H1 (cell line): ENCODE measurements around the gene RESP18. TPM values are rescaled to one million over a fixed set of nuclear protein-coding genes. Genes with fewer than 3 reads are reported as not detected.

Source experiments
- CTCF ChIA-PET: fragments of 300-600 bp; sonication (Branson Sonifier 250); formaldehyde crosslinking; loops from one replicate; lab custom pipeline; 2021; ENCODE audit not compliant: partially characterized antibody; lab: Charles Lee
- POLR2A ChIA-PET: fragments of 300-600 bp; sonication (Branson Sonifier 250); formaldehyde crosslinking; loops from one replicate; lab custom pipeline; 2021; ENCODE audit warnings: inconsistent platforms; ENCODE audit not compliant: partially characterized antibody; lab: Charles Lee
- DNase-seq, 2 experiments: peaks; one replicate each; pipeline versions ENCODE4 v3.0.0 to v3.0.0-alpha.2; 2010 to 2022; ENCODE audit warnings: low spot score in 2 of 2, low read depth in 1 of 2, mixed read lengths in 1 of 2
- FAIRE-seq: peaks from 2 replicates; lab custom pipeline; 2011; peaks lifted over from hg19 to GRCh38; lab: Jason Lieb, UNC
- H2AFZ ChIP-seq: 2 replicates; pipeline ENCODE4 v1.8.1; 2012; ENCODE audit warnings: low read length, inconsistent platforms
- H2AK5ac ChIP-seq: 2 replicates; pipeline ENCODE4 v1.6.1; 2013; ENCODE audit warnings: low read depth, low read length
- H2BK120ac ChIP-seq: replicated peaks from 2 replicates; pipeline ENCODE3; 2013; ENCODE audit warnings: low read depth, low read length, inconsistent platforms
- H2BK12ac ChIP-seq: 2 replicates; pipeline ENCODE4 v1.6.1; 2013; ENCODE audit warnings: low read depth, low read length
- H2BK15ac ChIP-seq: 2 replicates; pipeline ENCODE4 v1.6.1; 2013; ENCODE audit warnings: low read length
- H2BK20ac ChIP-seq: 2 replicates; pipeline ENCODE4 v1.6.1; 2013; ENCODE audit warnings: low read length
- H2BK5ac ChIP-seq: 2 replicates; pipeline ENCODE4 v1.6.1; 2013; ENCODE audit warnings: low read depth, low read length
- H3K14ac ChIP-seq: 2 replicates; pipeline ENCODE4 v1.6.1; 2013; ENCODE audit warnings: inconsistent platforms; ENCODE audit not compliant: insufficient read length
- H3K18ac ChIP-seq: 2 replicates; pipeline ENCODE4 v1.6.1; 2013; ENCODE audit warnings: low read length; ENCODE audit errors: extremely low read depth
- H3K23ac ChIP-seq: 2 replicates; pipeline ENCODE4 v1.6.1; 2013; ENCODE audit warnings: inconsistent platforms; ENCODE audit not compliant: insufficient read length
- H3K23me2 ChIP-seq: 2 replicates; pipeline ENCODE4 v1.6.1; 2013; ENCODE audit warnings: low read depth, low read length
- H3K27ac ChIP-seq: 2 replicates; pipeline ENCODE4 v1.6.1; 2011; ENCODE audit warnings: low read depth, low read length, inconsistent platforms
- H3K27me3 ChIP-seq, 4 experiments: replicated peaks in 1 of 4; 1 replicate in 1 of 4; 2 replicates in 3 of 4; pipeline versions ENCODE4 v1.6.1 to v1.8.1; 2011 to 2013; ENCODE audit warnings: low read length in 3 of 4, mild to moderate bottlenecking in 3 of 4, inconsistent platforms in 2 of 4, mixed read lengths in 2 of 4, moderate library complexity in 1 of 4; ENCODE audit not compliant: control insufficient read depth in 3 of 4, insufficient read depth in 3 of 4; ENCODE audit errors: extremely low read depth in 1 of 4
- H3K36me3 ChIP-seq, 4 experiments: 2 replicates each; pipeline versions ENCODE4 v1.6.1 to v1.8.1; 2011 to 2013; ENCODE audit warnings: mild to moderate bottlenecking in 4 of 4, low read length in 3 of 4, moderate library complexity in 2 of 4, control low read depth in 1 of 4, inconsistent platforms in 1 of 4; ENCODE audit not compliant: insufficient read depth in 4 of 4, control insufficient read depth in 2 of 4
- H3K4ac ChIP-seq: replicated peaks from 2 replicates; pipeline ENCODE3; 2013; ENCODE audit warnings: low read length, low read depth, mixed read lengths, inconsistent platforms; ENCODE audit not compliant: insufficient read length
- H3K4me1 ChIP-seq, 4 experiments: replicated peaks in 1 of 4; 1 replicate in 1 of 4; 2 replicates in 3 of 4; pipeline versions ENCODE4 v1.6.1 to v1.8.1; 2011 to 2013; ENCODE audit warnings: low read length in 3 of 4, inconsistent platforms in 2 of 4, mixed read lengths in 1 of 4; ENCODE audit not compliant: insufficient read depth in 4 of 4, control insufficient read depth in 3 of 4
- H3K4me2 ChIP-seq, 2 experiments: 2 replicates each; pipeline versions ENCODE4 v1.6.1 to v1.8.1; 2011 to 2013; ENCODE audit warnings: low read depth in 2 of 2, low read length in 2 of 2, control low read depth in 1 of 2, inconsistent platforms in 1 of 2, mild to moderate bottlenecking in 1 of 2; ENCODE audit not compliant: insufficient read depth in 1 of 2
- H3K4me3 ChIP-seq, 4 experiments: fragments of 200-600, 300-600 bp in 1 of 4; sonication (generic), shearing (Covaris generic), sonication (Bioruptor Twin) in 1 of 4; 2 replicates each; pipeline versions ENCODE4 v1.5.1 to v1.8.1; 2011 to 2016; ENCODE audit warnings: low read length in 4 of 4, low read depth in 3 of 4, control low read depth in 2 of 4, inconsistent platforms in 2 of 4, mild to moderate bottlenecking in 2 of 4, mixed read lengths in 1 of 4, moderate library complexity in 1 of 4; ENCODE audit not compliant: insufficient read depth in 2 of 4; ENCODE audit errors: extremely low read depth in 1 of 4
- H3K56ac ChIP-seq: replicated peaks from 2 replicates; pipeline ENCODE3; 2013; ENCODE audit warnings: low read depth, mild to moderate bottlenecking, mixed read lengths, low read length, inconsistent platforms; ENCODE audit not compliant: insufficient read length
- H3K79me1 ChIP-seq: 2 replicates; pipeline ENCODE4 v1.6.1; 2013; ENCODE audit warnings: low read depth, low read length, control low read depth
- H3K79me2 ChIP-seq, 2 experiments: 2 replicates each; pipeline versions ENCODE4 v1.6.1 to v1.8.1; 2012 to 2013; ENCODE audit warnings: low read length in 2 of 2, mild to moderate bottlenecking in 2 of 2, inconsistent platforms in 1 of 2; ENCODE audit not compliant: insufficient read depth in 2 of 2, control insufficient read depth in 1 of 2
- H3K9ac ChIP-seq, 4 experiments: replicated peaks in 1 of 4; 1 replicate in 1 of 4; 2 replicates in 3 of 4; pipeline versions ENCODE4 v1.6.1 to v1.8.1; 2011 to 2013; ENCODE audit warnings: low read depth in 3 of 4, low read length in 3 of 4, control low read depth in 2 of 4, mild to moderate bottlenecking in 2 of 4, moderate library complexity in 2 of 4, inconsistent platforms in 1 of 4; ENCODE audit errors: extremely low read depth in 1 of 4
- H3K9me3 ChIP-seq, 2 experiments: 2 replicates each; pipeline versions ENCODE4 v1.6.1 to v1.8.1; 2012 to 2013; ENCODE audit warnings: mild to moderate bottlenecking in 2 of 2, moderate library complexity in 2 of 2, control low read depth in 1 of 2, inconsistent platforms in 1 of 2, low read depth in 1 of 2, low read length in 1 of 2, mixed read lengths in 1 of 2; ENCODE audit not compliant: insufficient read depth in 2 of 2
- H4K20me1 ChIP-seq, 2 experiments: replicated peaks in 1 of 2; 2 replicates each; pipeline versions ENCODE3 to v1.8.1; 2011 to 2013; ENCODE audit warnings: inconsistent platforms in 2 of 2, low read length in 2 of 2, mild to moderate bottlenecking in 1 of 2; ENCODE audit not compliant: insufficient read depth in 2 of 2, control insufficient read depth in 1 of 2
- H4K5ac ChIP-seq: 2 replicates; pipeline ENCODE4 v1.6.1; 2013; ENCODE audit warnings: low read length, low read depth, mixed read lengths, inconsistent platforms; ENCODE audit not compliant: insufficient read length
- H4K8ac ChIP-seq: 2 replicates; pipeline ENCODE4 v1.8.0; 2013; ENCODE audit warnings: mild to moderate bottlenecking, moderate library complexity, low read length, inconsistent platforms; ENCODE audit not compliant: insufficient read depth; ENCODE audit errors: extremely low read depth
- H4K91ac ChIP-seq: replicated peaks from 2 replicates; pipeline ENCODE3; 2013; ENCODE audit warnings: low read length, mixed read lengths, inconsistent platforms; ENCODE audit not compliant: insufficient read length
- EP300 ChIP-seq, 2 experiments: IDR thresholded peaks; 1 replicate in 1 of 2; 2 replicates in 1 of 2; pipeline ENCODE4 v1.6.1; 2011 to 2012; ENCODE audit warnings: low read depth in 2 of 2, low read length in 2 of 2, mild to moderate bottlenecking in 2 of 2, borderline replicate concordance in 1 of 2, inconsistent platforms in 1 of 2, moderate library complexity in 1 of 2
- EZH2 ChIP-seq: fragments of 200-600 bp; sonication (generic); IDR thresholded peaks from 2 replicates; pipeline ENCODE4 v1.7.1; 2012; ENCODE audit warnings: low read depth, mild to moderate bottlenecking, moderate library complexity, low read length, inconsistent platforms; ENCODE audit not compliant: severe bottlenecking
- HDAC2 ChIP-seq, 2 experiments: fragments of 300-600 bp in 1 of 2; sonication (generic) in 1 of 2; IDR thresholded peaks; 2 replicates each; pipeline ENCODE4 v1.6.1; 2011 to 2012; ENCODE audit warnings: low read depth in 2 of 2, low read length in 2 of 2, mild to moderate bottlenecking in 2 of 2, moderate library complexity in 2 of 2, borderline replicate concordance in 1 of 2, inconsistent platforms in 1 of 2
- NRF1 ChIP-seq: IDR thresholded peaks from 2 replicates; pipeline ENCODE4 v1.6.1; 2011; ENCODE audit warnings: mild to moderate bottlenecking, low read depth, low read length, improper control_type of control experiment
- RBBP5 ChIP-seq: IDR thresholded peaks from 2 replicates; pipeline ENCODE4 v1.7.1; 2012; ENCODE audit warnings: low read depth, mild to moderate bottlenecking, inconsistent platforms, low read length, moderate library complexity, borderline replicate concordance
- SAP30 ChIP-seq: fragments of 300-600 bp; sonication (generic); IDR thresholded peaks from 2 replicates; pipeline ENCODE4 v1.7.1; 2012; ENCODE audit warnings: low read length, moderate library complexity, mild to moderate bottlenecking, inconsistent platforms; ENCODE audit not compliant: insufficient read depth, insufficient replicate concordance
- YY1 ChIP-seq: IDR thresholded peaks from 2 replicates; pipeline ENCODE4 v1.6.1; 2011; ENCODE audit warnings: low read depth, mild to moderate bottlenecking, low read length
- ZNF274 ChIP-seq: IDR thresholded peaks from 2 replicates; pipeline ENCODE4 v1.7.0; 2012; ENCODE audit warnings: low read length, borderline replicate concordance; ENCODE audit errors: extremely low read depth
- WGBS, 2 experiments: shearing (Covaris generic) in 1 of 2; methylation state at CpG; one replicate each; pipeline versions ENCODE4 v1.1.6 to v1.1.7; 2013 to 2015; ENCODE audit warnings: low lambda C conversion rate in 2 of 2, mixed read lengths in 2 of 2, inconsistent platforms in 1 of 2, low coverage in 1 of 2, missing lambda C conversion rate in 1 of 2; ENCODE audit not compliant: insufficient replicate concordance in 2 of 2, insufficient coverage in 1 of 2, insufficient read length in 1 of 2; ENCODE audit errors: extremely low coverage in 1 of 2, missing lambda C conversion rate in 1 of 2; 5-methylcytosine and 5-hydroxymethylcytosine counted together
- polyA plus RNA-seq, 7 experiments: library from polyadenylated mRNA; depleted of rRNA in 3 of 7; stranded (reverse) in 5 of 7; unstranded in 2 of 7; fragments of >200 nt in 5 of 7; fragments of 200-250 nt in 2 of 7; gene quantifications; 1 replicate in 5 of 7; 2 replicates in 1 of 7; 4 replicates in 1 of 7; pipeline versions ENCODE4 v1.2.1 to v1.2.3, GENCODE V29; 2011 to 2013; ENCODE audit warnings: missing spikeins in 2 of 7, mixed read lengths in 2 of 7
- total RNA-seq: library from RNA; stranded (reverse); fragmentation: NEBNext Ultra II Directional; extraction: Animal tissue kit (Norgen Biotek cat#: 25700); gene quantifications from 2 replicates; pipeline ENCODE4 v1.2.1, GENCODE V29; 2021

RESP18 gene
- total and polyA plus RNA-seq, 2 of the 8 experiments (the other 6 are each of a cell fraction or from before 2014, with no cell fraction given) = not detected

GRCh38 chr2:219325657-219326315 lies 6.8 kb downstream of the RESP18 start:
- Histone ChIP-seq H3K4ac (no peak overlapping the region), H3K36me3 (no peaks in the 10 kb centered on the region), H3K4me1 (no peaks in the 10 kb centered on the region), H3K14ac (no peak overlapping the region), H2BK120ac (no peak overlapping the region), H3K56ac (no peak overlapping the region), H3K27ac (no peak overlapping the region), H2BK15ac (no peak overlapping the region), H4K91ac (no peak overlapping the region), H4K20me1 (no peaks in the 10 kb centered on the region), H2AFZ (no peak overlapping the region), H4K5ac (no peak overlapping the region), H3K79me1 (no peaks in the 10 kb centered on the region), H3K27me3 (peaks cover 0 to 12% (median 4%) of the 10 kb centered on the region in 4 experiments; a peak in 4 of 7 replicates), H3K4me3 (no peak overlapping the region), H3K4me2 (no peak overlapping the region), H3K18ac (no peak overlapping the region), H4K8ac (no peak overlapping the region), H2BK12ac (no peak overlapping the region), H3K79me2 (no peaks in the 10 kb centered on the region), H3K9ac (no peak overlapping the region), H3K23me2 (no peaks in the 10 kb centered on the region), H3K23ac (no peak overlapping the region), H2AK5ac (no peak overlapping the region), H3K9me3 (no peaks in the 10 kb centered on the region), H2BK20ac (no peak overlapping the region), H2BK5ac (no peak overlapping the region)
- ChIA-PET POLR2A (no interaction called here), CTCF (interaction anchor here (0.7 to 1.6 kb wide), 6 partner anchors 9 to 205 kb away, joined by 3 to 4 read pairs (median 3); no protein-coding TSS in a partner anchor)
- FAIRE-seq (no peak), DNase-seq (no peak)
- TF ChIP-seq ZNF274 (no peak), EP300 (IDR thresholded peaks at IDR 0.05; ENCODE audit: borderline replicate concordance in 1 of 2, low read depth in 2 of 2, low read length in 2 of 2) (no peak), SAP30 (no peak), HDAC2 (IDR thresholded peaks at IDR 0.05; ENCODE audit: borderline replicate concordance in 1 of 2, low read depth in 2 of 2, low read length in 2 of 2) (no peak), EZH2 (no peak), YY1 (no peak), RBBP5 (no peak), NRF1 (no peak)
- 88% methylated on average over 9 of the region's 9 CpGs; no CpG with 5 or more reads in 1 of the 2 experiments for WGBS, 2 experiments
